ENCODE results near the gene TRIM22. TPM values are rescaled to one million over a fixed set of nuclear protein-coding genes. Genes with fewer than 3 reads are reported as not detected.
"Not testable (repeated sequence)": the region's sequence is repeated elsewhere in the genome, so short reads cannot be mapped to it uniquely, and the experiment has no call there.

The TRIM22 gene
- total and polyA plus RNA-seq, 2 experiments from 2014 or later = 0.32 TPM; not detected in 1

GRCh38 chr11:5671831-5672230 is 17.8 kb upstream of the TRIM22 start:
- no peaks in the 10 kb centered on the region for H3K27me3 ChIP-seq
- TF ChIP-seq CTCF (IDR thresholded peaks at IDR 0.05; ENCODE audit: low read depth, low read length) = no peak
- no peak for DNase-seq (ENCODE audit: low read depth in 1 of 2, low spot score in 1 of 2)
- no peak overlapping the region for H3K4me3 ChIP-seq
- H3K27ac ChIP-seq = no peak overlapping the region
- no peaks in the 10 kb centered on the region for H3K9me3 ChIP-seq (ENCODE audit: low read depth)
- no peaks in the 10 kb centered on the region for H3K4me1 ChIP-seq (ENCODE audit: low read depth)
- peaks cover 3% of the 10 kb centered on the region for H3K36me3 ChIP-seq

GRCh38 chr11:5674391-5674790 is 15.2 kb upstream of the TRIM22 start:
- TF ChIP-seq CTCF (IDR thresholded peaks at IDR 0.05; ENCODE audit: low read depth, low read length) = no peak
- no peak overlapping the region for H3K27ac ChIP-seq
- no peaks in the 10 kb centered on the region for H3K4me1 ChIP-seq (ENCODE audit: low read depth)
- no peaks in the 10 kb centered on the region for H3K27me3 ChIP-seq
- no peak for DNase-seq (ENCODE audit: low read depth in 1 of 2, low spot score in 1 of 2)
- no peak overlapping the region for H3K4me3 ChIP-seq
- H3K36me3 ChIP-seq = peaks cover 11% of the 10 kb centered on the region
- no peaks in the 10 kb centered on the region for H3K9me3 ChIP-seq (ENCODE audit: low read depth)

GRCh38 chr11:5679811-5680210 is 9.8 kb upstream of the TRIM22 start:
- H3K36me3 ChIP-seq = peaks cover 14% of the 10 kb centered on the region
- no peaks in the 10 kb centered on the region for H3K4me1 ChIP-seq (ENCODE audit: low read depth)
- no peak overlapping the region for H3K4me3 ChIP-seq
- no peaks in the 10 kb centered on the region for H3K27me3 ChIP-seq
- no peak for DNase-seq (ENCODE audit: low read depth in 1 of 2, low spot score in 1 of 2)
- H3K27ac ChIP-seq = no peak overlapping the region
- no peaks in the 10 kb centered on the region for H3K9me3 ChIP-seq (ENCODE audit: low read depth)
- no peak for TF ChIP-seq CTCF (IDR thresholded peaks at IDR 0.05; ENCODE audit: low read depth, low read length)

- H3K4me1 ChIP-seq (ENCODE audit: low read depth); H3K9me3 ChIP-seq (ENCODE audit: low read depth); DNase-seq (ENCODE audit: low read depth in 1 of 2, low spot score in 1 of 2); H3K27me3 ChIP-seq; H3K36me3 ChIP-seq; H3K4me3 ChIP-seq; H3K27ac ChIP-seq: not testable (repeated sequence)
Observed at GRCh38 chr11:5682890-5683441, 6.6 kb upstream of the TRIM22 start.

GRCh38 chr11:5683620-5684019 is 6.0 kb upstream of the TRIM22 start:
- not testable (repeated sequence) for H3K36me3 ChIP-seq; H3K27me3 ChIP-seq; H3K4me1 ChIP-seq (ENCODE audit: low read depth); H3K4me3 ChIP-seq; H3K9me3 ChIP-seq (ENCODE audit: low read depth); DNase-seq (ENCODE audit: low read depth in 1 of 2, low spot score in 1 of 2)
- peak overlapping the region; percentile 99 for H3K27ac ChIP-seq

GRCh38 chr11:5684036-5684645 is 5.4 kb upstream of the TRIM22 start:
- DNase-seq (ENCODE audit: low read depth in 1 of 2, low spot score in 1 of 2) = no peak
- H3K27me3 ChIP-seq = no peaks in the 10 kb centered on the region
- peak overlapping the region; percentile 30 for H3K4me3 ChIP-seq
- TF ChIP-seq CTCF (IDR thresholded peaks at IDR 0.05; ENCODE audit: low read depth, low read length) = no peak
- H3K36me3 ChIP-seq = peaks cover 2% of the 10 kb centered on the region
- H3K9me3 ChIP-seq (ENCODE audit: low read depth) = no peaks in the 10 kb centered on the region
- H3K27ac ChIP-seq = peak overlapping the region; percentile 99
- no peaks in the 10 kb centered on the region for H3K4me1 ChIP-seq (ENCODE audit: low read depth)

Data from cardiac muscle cell (in vitro differentiated cells and primary cell).